Activated T-cell treated with anti-CD3 and anti-CD28 coated beads for 24 hours (primary cell): ENCODE results near the gene RNF175.

Experiments used
- DNase-seq: peaks from one replicate; pipeline ENCODE4 v3.0.0-alpha.2; 2020; ENCODE audit warnings: low read depth

RNF175 gene

DNA sequence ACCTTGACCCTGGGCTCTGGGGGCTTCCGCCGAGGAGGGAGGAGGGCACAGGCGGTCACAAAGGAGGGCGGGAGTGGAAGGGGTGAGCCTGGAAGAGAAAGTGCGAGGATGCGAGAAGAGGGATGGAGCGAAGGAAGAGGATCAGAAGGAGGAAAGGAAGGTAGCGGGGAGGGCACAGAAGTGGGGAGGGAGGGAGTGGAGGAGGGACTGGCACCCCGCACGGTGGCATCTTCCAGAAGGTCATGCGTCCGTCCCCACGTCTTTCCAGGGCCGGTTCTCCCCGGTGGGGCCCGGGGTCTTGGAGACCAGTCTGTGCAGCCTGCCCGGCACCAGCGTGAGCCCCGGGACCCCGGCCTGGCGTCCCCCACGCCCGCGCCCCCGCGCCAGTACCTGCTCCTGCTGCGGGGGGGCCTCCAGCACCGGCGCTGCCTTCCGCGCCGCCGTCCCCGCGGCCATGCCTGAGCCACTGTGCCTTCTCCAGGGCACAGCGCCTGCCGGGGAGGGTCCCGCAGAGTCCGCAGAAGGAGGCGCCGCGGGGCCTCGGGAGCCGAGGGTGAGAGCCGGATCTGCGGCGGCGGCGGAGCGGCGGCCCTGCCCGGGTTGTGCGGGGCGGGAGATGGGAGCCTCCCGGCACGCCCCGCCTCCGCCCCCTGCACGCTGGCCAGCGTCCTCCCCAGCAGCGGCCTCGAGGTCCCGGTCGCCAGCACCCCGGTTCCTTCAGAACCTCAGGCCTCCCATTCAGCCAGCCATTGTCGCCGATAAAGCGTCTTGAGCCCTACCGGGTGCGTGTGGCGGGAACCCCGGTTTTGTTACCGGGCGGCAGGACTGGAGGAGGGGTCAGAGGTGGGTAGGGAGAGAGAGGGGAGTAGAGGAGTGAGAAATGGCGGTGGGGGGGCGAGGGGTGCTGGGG lies at the start of gene RNF175:
RNF175 (minus strand) TSS at position 618 of the 910 bp plus-strand sequence; CDS start at position 456, 162 bp downstream.
- no peak for DNase-seq

DNA sequence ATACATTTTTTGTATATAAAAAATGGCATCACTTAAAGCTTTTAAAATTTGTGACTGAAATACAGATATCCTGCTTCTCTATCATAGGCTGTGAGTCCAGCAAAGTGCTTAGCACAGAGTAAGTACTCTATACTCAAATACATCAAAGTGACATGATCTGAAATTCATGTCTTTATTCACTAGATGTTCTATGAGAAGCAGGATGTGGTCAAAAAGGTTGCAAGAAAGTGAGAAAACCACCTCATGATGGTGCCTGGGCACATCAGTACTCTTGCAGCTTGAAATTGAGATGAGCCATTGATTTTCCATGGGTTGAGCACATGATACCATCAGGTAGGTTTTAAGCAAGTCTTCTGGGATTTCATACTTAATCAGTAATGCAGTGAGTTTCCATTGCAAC lies 49.5 kb upstream of the RNF175 start:
- DNase-seq, result peak; percentile 32

- no peak for DNase-seq
These were observed 48.4 kb upstream of the RNF175 start for GRCh38 chr4:153808175-153808574.

DNA sequence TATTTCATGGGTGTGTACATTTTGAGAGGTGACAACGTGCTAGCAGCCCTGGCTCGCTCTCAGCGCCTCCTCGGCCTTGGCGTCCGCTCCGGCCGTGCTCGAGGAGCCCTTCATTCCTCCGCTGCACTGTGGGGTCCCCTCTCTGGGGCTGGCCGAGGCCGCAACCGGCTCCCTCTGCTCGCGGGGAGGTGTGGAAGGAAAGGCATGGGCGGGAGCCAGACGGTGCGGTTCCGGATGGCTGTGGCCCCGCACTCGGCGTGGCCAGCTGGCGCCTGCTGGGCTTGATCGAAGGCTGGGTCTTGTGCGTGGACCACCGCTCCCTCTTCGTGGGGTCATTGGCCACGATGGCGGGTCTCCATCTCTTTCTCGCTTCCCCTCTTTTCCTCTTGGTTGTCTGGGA lies 46.2 kb upstream of the RNF175 start:
- DNase-seq, result no peak

GRCh38 chr4:153804722-153805121 lies 44.9 kb upstream of the RNF175 start:
- DNase-seq, result no peak

GRCh38 chr4:153799694-153800074 lies 39.9 kb upstream of the RNF175 start:
- DNase-seq, result no peak

DNA sequence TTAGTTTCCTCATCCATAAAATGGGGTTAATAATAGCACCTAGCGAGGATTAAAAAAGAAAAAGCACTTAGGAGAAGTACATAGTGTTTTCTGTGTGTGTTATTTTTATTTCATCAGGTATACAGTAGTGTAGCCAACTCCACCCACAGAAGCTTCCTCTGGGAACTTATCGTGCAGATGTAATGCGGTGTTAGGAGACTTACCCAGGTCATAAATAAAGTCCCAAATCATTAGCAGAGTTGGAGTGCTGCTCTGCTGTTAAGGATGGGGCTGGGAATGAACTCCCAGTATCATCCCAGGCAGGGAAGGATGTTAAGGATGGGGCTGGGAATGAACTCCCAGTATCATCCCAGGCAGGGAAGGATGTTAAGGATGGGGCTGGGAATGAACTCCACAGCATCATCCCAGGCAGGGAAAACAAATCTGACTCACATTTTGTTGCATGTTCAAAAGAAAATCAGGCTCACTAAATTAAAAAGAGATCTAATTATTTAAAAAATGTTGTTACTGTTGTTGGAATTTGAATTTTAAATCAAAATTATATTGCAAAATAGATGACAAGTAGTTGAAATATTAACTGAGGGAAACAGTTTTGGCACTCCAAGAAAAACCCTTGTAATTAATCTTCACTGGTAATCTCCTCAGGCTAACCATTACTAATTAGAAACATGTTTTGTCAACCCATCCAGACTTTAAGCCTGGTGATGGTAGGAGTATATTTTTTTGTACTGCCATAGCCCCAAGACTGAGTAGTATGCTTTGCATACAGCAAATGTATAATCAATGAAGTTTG lies 39.3 kb upstream of the RNF175 start:
- DNase-seq, result no peak

DNA sequence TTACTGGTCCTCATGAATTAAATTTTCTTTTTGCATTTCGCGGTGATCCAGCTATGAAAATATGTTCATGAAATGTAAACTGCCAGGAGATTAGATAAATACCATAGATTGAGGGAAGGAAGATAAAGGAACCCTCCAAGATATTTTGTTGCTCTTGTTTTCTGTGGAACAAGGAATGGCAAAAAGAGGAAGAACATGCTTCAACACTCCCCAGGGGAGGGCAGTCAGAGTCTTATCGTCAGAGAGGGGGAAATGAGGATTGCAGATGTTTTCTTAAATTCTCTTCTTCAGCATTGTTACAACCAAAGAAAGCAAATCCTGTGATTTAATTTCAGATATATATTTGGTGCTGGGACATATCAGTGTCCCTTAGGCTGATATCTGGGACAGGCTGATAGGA lies 38.6 kb upstream of the RNF175 start:
- DNase-seq, result no peak

- no peak for DNase-seq
These were observed 34.2 kb upstream of the RNF175 start for GRCh38 chr4:153794006-153794405.

GRCh38 chr4:153792618-153793247 lies 32.9 kb upstream of the RNF175 start:
- no peak for DNase-seq

GRCh38 chr4:153791746-153792617 lies 32.2 kb upstream of the RNF175 start:
- peak; percentile 23 for DNase-seq

DNA sequence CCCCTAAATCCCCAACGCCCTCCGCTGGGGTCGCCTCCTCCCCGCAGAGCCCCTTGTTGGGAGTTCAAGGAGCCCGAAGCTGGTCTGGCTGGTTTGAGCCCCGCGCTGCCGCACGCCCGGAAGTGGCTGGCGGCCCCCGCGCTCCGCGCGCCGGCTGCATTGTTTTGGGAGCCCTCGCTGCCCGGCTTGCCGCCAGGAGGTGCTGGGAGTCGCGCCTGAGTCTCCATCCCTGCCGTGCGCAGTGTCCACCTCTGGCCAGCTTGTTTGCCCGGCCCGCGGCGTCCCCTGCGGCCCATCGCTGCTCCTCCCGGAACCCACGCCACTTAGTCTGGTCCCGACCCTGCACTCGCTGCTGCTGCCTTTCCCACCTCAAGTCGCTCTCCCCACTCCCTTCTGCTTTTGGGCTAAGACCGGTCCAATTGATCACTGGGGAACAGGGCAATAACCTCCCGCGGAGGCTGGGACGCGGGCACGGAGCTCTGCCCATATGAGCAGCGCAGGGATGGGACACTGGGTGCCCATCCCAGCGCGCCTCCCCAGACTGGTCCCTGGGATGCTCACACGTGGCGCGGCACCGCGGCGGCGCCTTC lies 31.2 kb upstream of the RNF175 start:
- DNase-seq, result no peak

DNA sequence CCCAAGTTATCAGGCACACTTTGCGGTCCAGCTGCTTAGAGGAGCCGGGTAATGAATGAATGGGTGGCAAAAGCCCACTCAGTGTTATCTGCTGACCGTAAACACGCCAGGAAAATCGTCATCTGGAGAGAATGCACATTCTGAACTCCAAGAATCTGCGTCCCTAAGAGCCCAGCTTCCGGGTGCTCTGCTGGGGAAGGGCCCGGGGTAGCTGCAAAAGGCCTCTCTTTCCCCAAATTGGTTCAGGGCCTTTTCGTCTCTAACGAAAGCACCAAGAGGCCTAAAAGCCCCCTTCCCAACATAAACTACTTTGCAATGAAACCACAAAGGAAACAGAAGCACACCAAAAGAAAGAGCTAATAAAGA lies 30.7 kb upstream of the RNF175 start:
- DNase-seq, result no peak

DNA sequence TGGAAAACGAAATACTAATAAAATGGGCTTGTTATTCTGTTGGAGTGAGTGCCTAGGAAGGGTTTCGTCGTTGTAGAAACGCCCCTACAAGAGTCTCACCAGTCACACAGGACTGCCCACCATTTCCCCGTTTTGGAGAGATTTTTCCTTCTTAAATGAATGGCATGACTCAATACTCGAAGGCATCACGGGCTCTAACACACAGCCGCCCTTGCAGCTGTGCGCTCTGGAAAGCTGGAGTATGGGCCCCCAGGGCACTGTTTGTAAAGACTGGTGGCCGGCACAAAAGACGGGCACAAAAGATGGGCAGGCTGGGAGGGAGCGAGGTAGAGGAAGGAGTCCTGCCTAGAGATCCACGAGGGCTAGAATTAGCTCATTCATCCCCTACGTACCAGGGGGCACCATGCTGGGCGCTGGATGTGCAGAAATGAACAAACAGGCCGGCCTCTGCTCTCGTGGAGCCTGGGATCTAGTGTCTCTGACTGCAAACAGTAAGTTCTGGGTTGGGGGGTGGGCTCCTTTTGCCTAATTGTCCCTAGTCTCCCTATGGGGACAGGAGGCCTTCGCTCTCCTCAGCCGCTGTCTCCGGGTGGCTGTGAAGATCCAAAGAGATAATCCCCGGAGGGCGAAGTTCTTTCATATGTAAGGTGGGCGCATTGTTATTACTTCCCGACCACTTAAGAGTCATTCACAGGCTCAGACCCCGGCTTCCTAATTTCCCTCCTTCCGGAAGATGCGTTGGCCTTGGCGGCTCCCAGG lies 30.1 kb upstream of the RNF175 start:
- no peak for DNase-seq

GRCh38 chr4:153788413-153789276 lies 28.8 kb upstream of the RNF175 start, which contains the start of gene SFRP2:
Gene SFRP2, minus strand, starts transcription at chr4:153789083. Its CDS starts 248 bp downstream, at chr4:153788835.
- DNase-seq, result no peak

- no peak for DNase-seq
These were observed 28.2 kb upstream of the RNF175 start for GRCh38 chr4:153788051-153788412.

DNA sequence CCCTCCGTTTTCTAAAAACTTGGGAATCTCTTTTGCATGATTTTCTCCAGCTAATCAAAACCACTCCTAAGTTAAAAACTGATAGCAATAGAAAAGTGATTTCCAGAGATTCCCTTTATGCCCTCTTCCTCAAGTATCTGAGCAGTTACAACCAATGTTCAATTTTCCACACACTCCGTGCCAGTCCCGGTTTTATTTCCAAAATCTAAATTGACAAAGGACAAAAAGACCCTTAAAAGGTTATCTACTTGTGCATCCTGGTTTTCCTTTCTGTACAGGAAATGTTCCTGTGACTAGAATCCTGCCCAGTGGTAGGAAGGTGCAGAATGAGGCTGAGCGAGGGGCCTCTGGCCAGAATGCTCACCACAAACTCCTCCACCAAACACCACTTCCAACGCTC lies 27.8 kb upstream of the RNF175 start:
- DNase-seq, result no peak

- DNase-seq, result no peak
These were observed 27.3 kb upstream of the RNF175 start for GRCh38 chr4:153787061-153787560.
